OCI-LY3 (cell line): Measurements from ENCODE around the gene IL18RAP.

ENCODE experiments used
- H2AFZ ChIP-seq: fragments of 200-600, 300-600 bp; shearing (Covaris generic); 2 replicates; pipeline ENCODE4 v1.6.0; 2014; ENCODE audit warnings: antibody characterized with exemption, low read depth, low read length
- H3K27ac ChIP-seq: fragments of 200-600, 300-600 bp; sonication (generic); 2 replicates; pipeline ENCODE4 v1.5.1; 2014; ENCODE audit warnings: mild to moderate bottlenecking, low read length, moderate library complexity, mixed read lengths
- H3K27me3 ChIP-seq: fragments of 200-600, 300-600 bp; sonication (generic); 2 replicates; pipeline ENCODE4 v1.6.1; 2014; ENCODE audit warnings: low read depth, low read length, mixed read lengths
- H3K36me3 ChIP-seq: fragments of 200-600, 300-600 bp; sonication (generic); replicated peaks from 2 replicates; pipeline ENCODE3; 2014; ENCODE audit warnings: low read depth, low read length, mixed read lengths
- H3K4me1 ChIP-seq: fragments of 300-600, 200-600 bp; sonication (generic); 2 replicates; pipeline ENCODE4 v1.6.1; 2014; ENCODE audit warnings: low read length, mixed read lengths
- H3K4me2 ChIP-seq: fragments of 200-600, 300-600 bp; sonication (generic); 2 replicates; pipeline ENCODE4 v1.6.1; 2014; ENCODE audit warnings: low read length, mixed read lengths
- H3K4me3 ChIP-seq: fragments of 300-600, 200-600 bp; sonication (generic); 2 replicates; pipeline ENCODE4 v1.5.1; 2014; ENCODE audit warnings: antibody characterized with exemption, mild to moderate bottlenecking, low read length, moderate library complexity
- H3K79me2 ChIP-seq: fragments of 300-600, 200-600 bp; shearing (Covaris generic); 2 replicates; pipeline ENCODE4 v1.6.1; 2014; ENCODE audit warnings: mild to moderate bottlenecking, low read length, mixed read lengths
- H3K9ac ChIP-seq: fragments of 300-600, 200-600 bp; shearing (Covaris generic); 2 replicates; pipeline ENCODE4 v1.6.0; 2014; ENCODE audit warnings: mild to moderate bottlenecking, low read length, moderate library complexity
- H3K9me3 ChIP-seq: fragments of 200-600, 300-600 bp; shearing (Covaris generic); 2 replicates; pipeline ENCODE4 v1.6.1; 2014; ENCODE audit warnings: low read length, mixed read lengths; ENCODE audit not compliant: insufficient read depth
- H4K20me1 ChIP-seq: fragments of 200-600, 300-600 bp; sonication (generic); 2 replicates; pipeline ENCODE4 v1.6.1; 2016; ENCODE audit warnings: low read length, mixed read lengths; ENCODE audit not compliant: insufficient read depth
- EZH2phosphoT487 ChIP-seq: fragments of 200-600 bp; shearing (Covaris generic); IDR thresholded peaks from 2 replicates; pipeline ENCODE4 v1.6.1; 2018; ENCODE audit warnings: antibody characterized with exemption, mixed run types, low read depth
- TF ChIP-seq, protein P1 (sequence below): fragments of 200-600, 300-600 bp; sonication (generic); IDR thresholded peaks from 2 replicates; pipeline ENCODE4 v1.5.1; 2014; ENCODE audit warnings: antibody characterized with exemption, low read length, low read depth

IL18RAP gene

DNA sequence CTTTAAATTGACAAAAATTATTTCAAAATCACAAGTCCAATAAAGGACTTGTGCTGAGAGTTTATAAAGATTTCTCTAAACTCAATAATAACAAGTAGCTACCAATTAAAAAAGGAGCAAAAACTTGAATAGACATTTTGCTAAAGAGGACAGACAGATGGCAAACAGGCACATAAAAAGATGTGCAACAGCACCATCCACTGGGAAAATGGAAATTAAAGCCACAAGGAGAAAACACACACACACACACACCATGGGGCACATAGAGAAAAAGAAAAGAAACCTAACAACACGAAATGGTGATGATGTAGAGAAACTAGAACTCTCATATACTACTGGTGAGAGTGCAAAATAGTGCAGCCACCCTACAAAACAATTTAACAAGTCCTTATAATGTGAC lies 37.5 kb downstream of the IL18RAP start:
- no peaks in the 10 kb centered on the region for H4K20me1 ChIP-seq
- H3K9me3 ChIP-seq = peaks cover 6% of the 10 kb centered on the region; the same call in 1 of the 2 replicates
- no peaks in the 10 kb centered on the region for H3K4me1 ChIP-seq
- H3K79me2 ChIP-seq = no peaks in the 10 kb centered on the region
- H3K4me2 ChIP-seq = no peak overlapping the region
- H3K36me3 ChIP-seq = no peaks in the 10 kb centered on the region
- H3K9ac ChIP-seq = no peak overlapping the region
- no peak overlapping the region for H3K27ac ChIP-seq
- no peak for TF ChIP-seq EZH2phosphoT487
- H3K27me3 ChIP-seq = no peaks in the 10 kb centered on the region; the same call in 1 of the 2 replicates
- no peak overlapping the region for H3K4me3 ChIP-seq
- H2AFZ ChIP-seq = no peak overlapping the region

GRCh38 chr2:102461188-102461587 lies 38.2 kb downstream of the IL18RAP start:
- Histone ChIP-seq H4K20me1 (no peaks in the 10 kb centered on the region), H2AFZ (no peak overlapping the region), H3K36me3 (no peaks in the 10 kb centered on the region), H3K4me1 (no peaks in the 10 kb centered on the region), H3K9me3 (no peaks in the 10 kb centered on the region), H3K4me3 (no peak overlapping the region), H3K9ac (no peak overlapping the region), H3K4me2 (no peak overlapping the region), H3K79me2 (no peaks in the 10 kb centered on the region), H3K27me3 (no peaks in the 10 kb centered on the region; the same call in 1 of the 2 replicates), H3K27ac (no peak overlapping the region)
- no peak for TF ChIP-seq EZH2phosphoT487
- TF ChIP-seq, protein P1, sequence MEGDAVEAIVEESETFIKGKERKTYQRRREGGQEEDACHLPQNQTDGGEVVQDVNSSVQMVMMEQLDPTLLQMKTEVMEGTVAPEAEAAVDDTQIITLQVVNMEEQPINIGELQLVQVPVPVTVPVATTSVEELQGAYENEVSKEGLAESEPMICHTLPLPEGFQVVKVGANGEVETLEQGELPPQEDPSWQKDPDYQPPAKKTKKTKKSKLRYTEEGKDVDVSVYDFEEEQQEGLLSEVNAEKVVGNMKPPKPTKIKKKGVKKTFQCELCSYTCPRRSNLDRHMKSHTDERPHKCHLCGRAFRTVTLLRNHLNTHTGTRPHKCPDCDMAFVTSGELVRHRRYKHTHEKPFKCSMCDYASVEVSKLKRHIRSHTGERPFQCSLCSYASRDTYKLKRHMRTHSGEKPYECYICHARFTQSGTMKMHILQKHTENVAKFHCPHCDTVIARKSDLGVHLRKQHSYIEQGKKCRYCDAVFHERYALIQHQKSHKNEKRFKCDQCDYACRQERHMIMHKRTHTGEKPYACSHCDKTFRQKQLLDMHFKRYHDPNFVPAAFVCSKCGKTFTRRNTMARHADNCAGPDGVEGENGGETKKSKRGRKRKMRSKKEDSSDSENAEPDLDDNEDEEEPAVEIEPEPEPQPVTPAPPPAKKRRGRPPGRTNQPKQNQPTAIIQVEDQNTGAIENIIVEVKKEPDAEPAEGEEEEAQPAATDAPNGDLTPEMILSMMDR = no peak

- Histone ChIP-seq H3K4me2 (no peak overlapping the region), H3K36me3 (no peaks in the 10 kb centered on the region), H3K27me3 (peaks cover 7% of the 10 kb centered on the region; the same call in 1 of the 2 replicates), H3K4me1 (no peaks in the 10 kb centered on the region), H3K9me3 (no peaks in the 10 kb centered on the region), H2AFZ (no peak overlapping the region), H3K27ac (no peak overlapping the region), H3K9ac (no peak overlapping the region), H4K20me1 (no peaks in the 10 kb centered on the region), H3K79me2 (no peaks in the 10 kb centered on the region), H3K4me3 (no peak overlapping the region)
- TF ChIP-seq EZH2phosphoT487 = no peak
- TF ChIP-seq, protein P1 = no peak
Measured at GRCh38 chr2:102463160-102463559, 40.2 kb downstream of the IL18RAP start.

- no peaks in the 10 kb centered on the region for H3K79me2 ChIP-seq
Measured at GRCh38 chr2:102470168-102470567, 47.2 kb downstream of the IL18RAP start.

More at GRCh38 chr2:102470168-102470567, 47.2 kb downstream of the IL18RAP start:
- peaks cover 2% of the 10 kb centered on the region; the same call in 1 of the 2 replicates for H3K4me1 ChIP-seq
- no peaks in the 10 kb centered on the region for H3K36me3 ChIP-seq
- H3K4me3 ChIP-seq = no peak overlapping the region
- no peaks in the 10 kb centered on the region for H3K9me3 ChIP-seq
- TF ChIP-seq EZH2phosphoT487 = no peak
- TF ChIP-seq, protein P1 = no peak
- peaks cover 11% of the 10 kb centered on the region; the same call in 1 of the 2 replicates for H3K27me3 ChIP-seq
- H4K20me1 ChIP-seq = no peaks in the 10 kb centered on the region
- no peak overlapping the region for H3K27ac ChIP-seq
- no peak overlapping the region for H3K4me2 ChIP-seq
- H3K9ac ChIP-seq = no peak overlapping the region
- no peak overlapping the region for H2AFZ ChIP-seq
